ENCODE data around the gene C2orf92.

Gene C2orf92

GRCh38 chr2:97750017-97750416, 80.5 kb downstream of the C2orf92 start:
- DNase-seq = no peak

GRCh38 chr2:97751752-97752151, 82.2 kb downstream of the C2orf92 start:
- no peak for DNase-seq
